AG10803 (cell line): ENCODE results near the gene COX19.

ENCODE experiments used
- DNase-seq: peaks from one replicate; pipeline ENCODE4 v3.0.0; 2010; ENCODE audit warnings: low read depth
- H3K4me3 ChIP-seq: 2 replicates; pipeline ENCODE4 v1.5.1; 2011; ENCODE audit warnings: mild to moderate bottlenecking, low read length, control low read depth
- TF ChIP-seq, protein P1 (sequence below): conservative IDR thresholded peaks from 2 replicates; pipeline ENCODE4 v1.5.1; 2011; ENCODE audit warnings: mild to moderate bottlenecking, low read length, control low read depth, inconsistent platforms

The COX19 gene

DNA sequence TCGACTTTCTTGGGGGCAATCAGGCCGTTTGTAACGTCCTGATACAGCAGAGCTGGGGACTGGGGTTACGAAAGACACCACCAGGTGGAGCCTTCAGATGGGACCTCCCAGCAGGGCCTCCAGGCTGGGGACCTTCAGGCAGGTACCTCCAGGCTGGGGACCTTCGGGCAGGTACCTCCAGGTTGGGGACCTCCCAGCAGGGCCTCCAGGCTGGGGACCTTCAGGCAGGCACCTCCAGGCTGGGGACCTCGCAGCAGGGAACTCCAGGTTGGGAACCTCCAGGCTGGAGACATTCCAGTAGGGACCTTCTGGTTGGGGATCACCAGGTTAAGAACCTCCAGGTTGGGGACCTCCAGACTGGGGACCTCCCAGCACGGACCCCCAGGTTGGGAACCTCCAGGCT is 45.5 kb upstream of the COX19 start:
- H3K4me3 ChIP-seq: no peak overlapping the region
- DNase-seq: no peak
- TF ChIP-seq, protein P1, sequence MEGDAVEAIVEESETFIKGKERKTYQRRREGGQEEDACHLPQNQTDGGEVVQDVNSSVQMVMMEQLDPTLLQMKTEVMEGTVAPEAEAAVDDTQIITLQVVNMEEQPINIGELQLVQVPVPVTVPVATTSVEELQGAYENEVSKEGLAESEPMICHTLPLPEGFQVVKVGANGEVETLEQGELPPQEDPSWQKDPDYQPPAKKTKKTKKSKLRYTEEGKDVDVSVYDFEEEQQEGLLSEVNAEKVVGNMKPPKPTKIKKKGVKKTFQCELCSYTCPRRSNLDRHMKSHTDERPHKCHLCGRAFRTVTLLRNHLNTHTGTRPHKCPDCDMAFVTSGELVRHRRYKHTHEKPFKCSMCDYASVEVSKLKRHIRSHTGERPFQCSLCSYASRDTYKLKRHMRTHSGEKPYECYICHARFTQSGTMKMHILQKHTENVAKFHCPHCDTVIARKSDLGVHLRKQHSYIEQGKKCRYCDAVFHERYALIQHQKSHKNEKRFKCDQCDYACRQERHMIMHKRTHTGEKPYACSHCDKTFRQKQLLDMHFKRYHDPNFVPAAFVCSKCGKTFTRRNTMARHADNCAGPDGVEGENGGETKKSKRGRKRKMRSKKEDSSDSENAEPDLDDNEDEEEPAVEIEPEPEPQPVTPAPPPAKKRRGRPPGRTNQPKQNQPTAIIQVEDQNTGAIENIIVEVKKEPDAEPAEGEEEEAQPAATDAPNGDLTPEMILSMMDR: no peak

DNA sequence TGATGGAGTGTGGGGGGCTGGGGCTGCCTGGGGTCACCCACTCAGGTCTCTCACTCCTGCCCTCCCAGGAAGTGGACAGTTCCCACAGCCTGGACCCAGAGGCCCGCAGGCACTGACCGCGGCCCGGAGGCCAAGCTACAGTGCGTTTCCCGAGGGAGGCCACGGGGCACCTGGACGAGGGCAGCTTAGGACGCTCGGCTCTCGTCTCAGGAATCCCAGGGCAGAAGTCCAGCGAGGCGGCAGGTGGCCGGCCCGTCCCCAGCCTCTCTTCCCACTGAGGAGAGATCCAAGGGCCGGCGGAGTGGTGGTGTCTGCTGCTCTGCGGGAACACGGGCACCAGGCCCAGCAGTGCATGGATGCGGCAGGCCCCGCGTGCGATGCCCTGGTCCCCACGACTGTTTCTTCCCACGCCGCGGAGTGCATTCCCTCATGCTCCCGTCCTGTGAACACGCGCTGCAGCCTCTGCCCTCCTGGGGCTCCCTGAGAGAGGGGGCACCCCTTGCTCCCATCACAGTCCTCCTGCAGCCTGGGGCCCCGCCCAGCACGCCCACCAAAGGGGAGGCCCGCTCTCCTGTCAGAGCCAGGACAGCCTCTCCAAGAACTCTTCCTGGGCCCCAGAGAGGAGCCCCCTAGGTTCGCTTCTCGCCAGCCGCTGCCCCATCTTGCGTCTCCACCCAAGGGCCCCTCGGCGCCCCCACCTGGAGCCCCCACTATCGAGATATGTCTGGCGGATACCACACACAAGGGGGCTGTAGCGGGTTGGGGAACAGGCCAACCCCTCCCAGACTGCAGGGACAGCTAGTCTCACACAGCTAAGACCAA is 44.7 kb upstream of the COX19 start:
- TF ChIP-seq, protein P1: no peak
- DNase-seq: no peak
- H3K4me3 ChIP-seq: no peak overlapping the region

DNA sequence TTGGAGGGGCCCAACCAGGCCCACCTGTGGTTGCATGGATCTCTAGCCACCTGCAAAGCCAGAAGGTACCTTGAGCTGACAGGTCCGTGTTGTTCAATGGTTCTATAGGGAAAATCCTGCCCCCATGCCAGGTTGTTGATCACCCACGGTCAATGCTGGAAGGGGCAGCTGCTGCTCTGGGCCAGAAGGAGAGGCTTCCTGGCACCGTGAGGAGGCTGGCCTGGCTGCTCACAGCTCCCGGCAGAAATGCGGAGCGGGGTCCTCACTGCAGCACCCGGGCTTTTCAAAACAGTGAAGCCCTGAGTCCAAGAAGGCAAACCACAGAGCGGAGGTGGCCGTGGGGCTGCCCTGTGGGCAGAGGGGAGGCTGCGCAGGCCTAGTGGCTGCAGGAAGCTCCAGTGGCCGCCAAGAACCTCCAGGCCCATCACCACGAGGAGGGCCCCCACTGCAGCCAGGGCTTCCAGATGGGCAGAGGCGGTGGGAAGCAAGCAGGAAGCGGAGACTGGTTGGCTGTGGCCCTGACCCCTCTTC is 44.0 kb upstream of the COX19 start:
- TF ChIP-seq, protein P1: no peak
- H3K4me3 ChIP-seq: no peak overlapping the region
- no peak for DNase-seq

DNA sequence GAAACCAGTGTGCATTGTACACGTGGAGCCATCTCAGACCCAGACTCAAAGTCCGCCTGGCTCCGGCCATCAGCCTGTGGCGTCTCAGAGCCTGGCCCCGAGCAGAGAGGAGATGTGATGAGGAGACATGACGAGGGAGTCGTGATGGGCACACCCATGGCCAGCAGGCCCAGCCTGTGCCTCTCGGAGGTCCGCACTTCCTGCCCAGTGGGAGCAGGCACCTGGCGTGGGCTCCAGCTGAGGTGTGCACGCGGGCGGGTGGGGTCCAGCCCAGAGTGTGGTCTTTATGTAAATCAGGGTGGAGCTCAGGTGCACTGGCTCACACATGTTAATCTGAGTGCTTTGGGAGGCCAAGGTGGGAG is 43.0 kb upstream of the COX19 start:
- H3K4me3 ChIP-seq: no peak overlapping the region
- no peak for DNase-seq
- TF ChIP-seq, protein P1: no peak

DNA sequence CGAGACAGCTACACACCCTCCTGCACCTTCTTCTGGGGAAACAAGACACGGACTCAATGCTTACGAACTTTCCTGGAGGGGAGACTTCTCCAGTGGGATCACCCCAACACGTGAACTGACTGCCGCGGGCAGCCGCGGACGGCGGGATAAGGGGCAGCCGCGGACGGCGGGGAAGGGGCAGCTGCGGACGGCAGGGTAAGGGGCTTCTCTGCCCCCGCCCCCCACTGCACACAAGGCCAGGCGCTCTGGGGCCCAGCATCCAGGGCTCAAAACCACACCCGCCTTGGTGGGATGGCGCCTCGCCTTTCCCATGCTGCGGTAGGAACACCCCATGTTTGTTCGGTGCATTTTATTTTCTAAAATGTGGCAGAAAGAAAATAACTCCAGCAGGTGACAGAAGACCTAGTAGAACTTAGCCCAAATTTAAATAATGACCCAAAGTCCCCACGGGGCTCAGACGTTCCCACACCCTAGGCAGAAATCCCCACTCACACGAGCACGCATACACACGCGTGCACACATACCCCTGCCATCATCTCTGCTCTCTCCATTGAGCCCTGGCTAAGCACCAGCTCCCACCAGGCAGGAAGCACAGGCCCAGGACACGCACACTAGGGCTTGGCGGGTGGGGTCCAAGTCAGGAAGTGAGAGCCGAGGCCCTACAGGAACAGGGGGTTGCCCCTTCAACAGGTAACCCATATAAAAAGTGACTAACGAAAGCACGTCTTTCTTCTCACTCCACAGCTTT is 42.4 kb upstream of the COX19 start:
- H3K4me3 ChIP-seq: no peak overlapping the region
- DNase-seq: no peak
- TF ChIP-seq, protein P1: no peak

DNA sequence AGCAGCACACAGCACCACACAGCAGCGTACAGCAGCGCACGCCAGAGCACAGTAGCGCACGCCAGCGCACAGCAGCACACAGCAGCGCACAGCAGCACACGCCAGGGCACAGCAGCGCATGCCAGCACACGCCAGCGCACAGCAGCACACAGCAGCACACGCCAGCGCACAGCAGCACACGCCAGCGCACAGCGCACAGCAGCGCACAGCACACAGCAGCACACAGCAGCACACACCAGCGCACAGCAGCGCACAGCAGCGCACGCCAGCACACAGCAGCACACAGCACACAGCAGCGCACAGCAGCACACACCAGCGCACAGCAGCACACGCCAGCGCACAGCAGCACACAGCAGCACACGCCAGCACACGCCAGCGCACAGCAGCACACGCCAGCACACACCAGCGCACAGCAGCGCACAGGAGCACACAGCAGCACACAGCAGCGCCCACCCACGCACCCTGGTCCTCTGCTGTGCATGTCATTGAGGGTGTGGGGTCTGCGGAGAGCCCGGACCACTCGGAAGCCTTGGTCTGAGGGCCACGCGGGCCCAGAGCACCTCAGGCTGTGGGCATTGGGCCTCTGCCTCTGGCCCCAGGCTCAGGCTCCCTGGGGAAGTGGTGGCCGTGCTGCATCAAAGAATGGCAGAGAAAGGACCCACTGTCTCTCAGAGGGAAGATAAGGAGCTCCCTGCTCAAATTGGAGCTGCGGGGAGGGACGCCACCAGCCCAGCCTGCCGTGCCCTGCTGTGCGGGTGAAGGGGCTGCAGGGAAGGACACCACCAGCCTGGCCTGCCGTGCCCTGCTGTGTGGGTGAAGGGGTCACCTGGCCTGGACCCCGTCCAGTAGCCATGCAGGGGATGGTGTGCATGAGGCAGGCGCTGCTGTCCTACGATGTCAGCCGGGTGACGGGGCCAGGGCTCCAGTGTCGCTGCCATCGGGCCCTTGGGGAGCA is 41.5 kb upstream of the COX19 start:
- no peak overlapping the region for H3K4me3 ChIP-seq
- TF ChIP-seq, protein P1: no peak
- no peak for DNase-seq
